ENCODE results near the gene CCNQ. TPM values are rescaled to one million over a fixed set of nuclear protein-coding genes. Genes with fewer than 3 reads are reported as not detected.

Gene CCNQ
- total and polyA plus RNA-seq, 10 of the 15 experiments (the other 5 are each of a cell fraction or from before 2014, with no cell fraction given), result 0.45 to 36.2 (median 18.2) TPM

DNA sequence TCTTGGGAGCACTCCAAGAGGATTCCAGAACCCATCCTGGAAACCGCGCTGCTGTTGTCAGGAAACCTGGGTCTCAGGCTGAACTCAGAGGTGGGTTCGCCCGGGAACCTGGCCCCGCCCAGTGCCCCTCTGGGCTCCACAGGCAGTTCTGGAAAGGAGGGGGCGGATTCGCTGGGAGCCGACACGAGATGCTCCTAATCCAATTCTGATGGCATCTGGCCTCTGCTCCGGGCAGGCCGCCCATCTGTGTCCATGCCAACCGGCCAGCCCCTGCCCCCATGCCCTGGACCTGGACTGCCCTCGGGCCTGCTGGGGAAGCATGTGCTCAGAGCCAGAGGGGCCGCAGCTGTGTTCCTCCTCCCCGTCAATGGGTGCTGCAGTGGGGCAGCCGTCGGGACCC, 60.5 kb downstream of the CCNQ start:
- Histone ChIP-seq H3K36me3 (ENCODE audit: control insufficient read depth in 2 of 2, insufficient read depth in 2 of 2, low read length in 1 of 2) (no peaks in the 10 kb centered on the region), H3K79me2 (ENCODE audit: control insufficient read depth, insufficient read depth, low read length) (no peaks in the 10 kb centered on the region), H3K27me3 (replicated peaks in 1 of 2; ENCODE audit: control insufficient read depth in 2 of 2, insufficient read depth in 2 of 2, low read length in 1 of 2) (no peaks in the 10 kb centered on the region; a peak in 1 of 4 replicates), H3K27ac (ENCODE audit: control insufficient read depth, insufficient read depth) (no peak overlapping the region), H3K9ac (ENCODE audit: control insufficient read depth, insufficient read depth, low read length) (no peak overlapping the region), H4K20me1 (ENCODE audit: control insufficient read depth, insufficient read depth) (no peaks in the 10 kb centered on the region), H3K9me3 (replicated peaks; ENCODE audit: control insufficient read depth, insufficient read depth, low read length) (no peaks in the 10 kb centered on the region), H3K4me1 (ENCODE audit: control insufficient read depth, insufficient read depth, low read length) (no peaks in the 10 kb centered on the region), H3K4me2 (ENCODE audit: control insufficient read depth, insufficient read depth) (no peak overlapping the region), H3K4me3 (no peak overlapping the region), H2AFZ (ENCODE audit: control insufficient read depth, low read depth, low read length) (no peak overlapping the region)
- RAD21 ChIA-PET (ENCODE audit: unreplicated experiment), result interaction anchor here (1.1 to 2.8 kb wide), 3 partner anchors 114 to 129 kb away, joined by 3 to 26 read pairs (median 4); no protein-coding TSS in a partner anchor
- SMC1A ChIA-PET (ENCODE audit: uncharacterized antibody, unreplicated experiment), result interaction anchor here (0.8 kb wide), 1 partner anchor 596 kb away, joined by 3 read pairs; no protein-coding TSS in a partner anchor
- in situ Hi-C loops (cut with MboI), result loop anchor here (10.0 kb wide), 1 partner anchor 116 kb away; no protein-coding TSS in a partner anchor
- CTCF ChIA-PET, result interaction anchor here (0.9 to 2.6 kb wide), 6 partner anchors 10 to 597 kb away, joined by 4 to 25 read pairs (median 10); no protein-coding TSS in a partner anchor
- TF ChIP-seq SREBF1 (IDR thresholded peaks at IDR 0.05; ENCODE audit: low read length), result no peak
- no peak for TF ChIP-seq POLR2AphosphoS5 (IDR thresholded peaks at IDR 0.05; ENCODE audit: low read length)
- TF ChIP-seq SUPT20H (IDR thresholded peaks at IDR 0.05; ENCODE audit: borderline replicate concordance, control insufficient read depth, low read depth, low read length), result no peak
- TF ChIP-seq CEBPB (IDR thresholded peaks at IDR 0.05; ENCODE audit: borderline replicate concordance in 1 of 2, low read depth in 2 of 2, low read length in 2 of 2), result no peak
- TF ChIP-seq HDGF (IDR thresholded peaks at IDR 0.05), result no peak
- TF ChIP-seq RFX5 (IDR thresholded peaks at IDR 0.05; ENCODE audit: low read depth, low read length), result no peak
- TF ChIP-seq EZH2 (IDR thresholded peaks at IDR 0.05; ENCODE audit: borderline replicate concordance, control insufficient read depth, low read depth, low read length), result no peak
- no peak for TF ChIP-seq STAT1 (conservative IDR thresholded peaks at IDR 0.05)
- no peak for TF ChIP-seq CREM (IDR thresholded peaks at IDR 0.05; ENCODE audit: low read depth)
- no peak for TF ChIP-seq MTA2 (IDR thresholded peaks at IDR 0.05; ENCODE audit: low read depth)
- TF ChIP-seq, protein P1, sequence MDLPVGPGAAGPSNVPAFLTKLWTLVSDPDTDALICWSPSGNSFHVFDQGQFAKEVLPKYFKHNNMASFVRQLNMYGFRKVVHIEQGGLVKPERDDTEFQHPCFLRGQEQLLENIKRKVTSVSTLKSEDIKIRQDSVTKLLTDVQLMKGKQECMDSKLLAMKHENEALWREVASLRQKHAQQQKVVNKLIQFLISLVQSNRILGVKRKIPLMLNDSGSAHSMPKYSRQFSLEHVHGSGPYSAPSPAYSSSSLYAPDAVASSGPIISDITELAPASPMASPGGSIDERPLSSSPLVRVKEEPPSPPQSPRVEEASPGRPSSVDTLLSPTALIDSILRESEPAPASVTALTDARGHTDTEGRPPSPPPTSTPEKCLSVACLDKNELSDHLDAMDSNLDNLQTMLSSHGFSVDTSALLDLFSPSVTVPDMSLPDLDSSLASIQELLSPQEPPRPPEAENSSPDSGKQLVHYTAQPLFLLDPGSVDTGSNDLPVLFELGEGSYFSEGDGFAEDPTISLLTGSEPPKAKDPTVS (IDR thresholded peaks at IDR 0.05; ENCODE audit: low read depth, low read length), result no peak
- no peak for TF ChIP-seq SP1 (IDR thresholded peaks at IDR 0.05; ENCODE audit: low read depth, low read length)
- TF ChIP-seq, protein P2, sequence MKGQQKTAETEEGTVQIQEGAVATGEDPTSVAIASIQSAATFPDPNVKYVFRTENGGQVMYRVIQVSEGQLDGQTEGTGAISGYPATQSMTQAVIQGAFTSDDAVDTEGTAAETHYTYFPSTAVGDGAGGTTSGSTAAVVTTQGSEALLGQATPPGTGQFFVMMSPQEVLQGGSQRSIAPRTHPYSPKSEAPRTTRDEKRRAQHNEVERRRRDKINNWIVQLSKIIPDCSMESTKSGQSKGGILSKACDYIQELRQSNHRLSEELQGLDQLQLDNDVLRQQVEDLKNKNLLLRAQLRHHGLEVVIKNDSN (IDR thresholded peaks at IDR 0.05; ENCODE audit: borderline replicate concordance, extremely low read length, insufficient read depth, low read depth, low read length), result no peak
- TF ChIP-seq NFYB (IDR thresholded peaks at IDR 0.05; ENCODE audit: insufficient read depth, low read depth, low read length), result no peak
- TF ChIP-seq, protein P3, sequence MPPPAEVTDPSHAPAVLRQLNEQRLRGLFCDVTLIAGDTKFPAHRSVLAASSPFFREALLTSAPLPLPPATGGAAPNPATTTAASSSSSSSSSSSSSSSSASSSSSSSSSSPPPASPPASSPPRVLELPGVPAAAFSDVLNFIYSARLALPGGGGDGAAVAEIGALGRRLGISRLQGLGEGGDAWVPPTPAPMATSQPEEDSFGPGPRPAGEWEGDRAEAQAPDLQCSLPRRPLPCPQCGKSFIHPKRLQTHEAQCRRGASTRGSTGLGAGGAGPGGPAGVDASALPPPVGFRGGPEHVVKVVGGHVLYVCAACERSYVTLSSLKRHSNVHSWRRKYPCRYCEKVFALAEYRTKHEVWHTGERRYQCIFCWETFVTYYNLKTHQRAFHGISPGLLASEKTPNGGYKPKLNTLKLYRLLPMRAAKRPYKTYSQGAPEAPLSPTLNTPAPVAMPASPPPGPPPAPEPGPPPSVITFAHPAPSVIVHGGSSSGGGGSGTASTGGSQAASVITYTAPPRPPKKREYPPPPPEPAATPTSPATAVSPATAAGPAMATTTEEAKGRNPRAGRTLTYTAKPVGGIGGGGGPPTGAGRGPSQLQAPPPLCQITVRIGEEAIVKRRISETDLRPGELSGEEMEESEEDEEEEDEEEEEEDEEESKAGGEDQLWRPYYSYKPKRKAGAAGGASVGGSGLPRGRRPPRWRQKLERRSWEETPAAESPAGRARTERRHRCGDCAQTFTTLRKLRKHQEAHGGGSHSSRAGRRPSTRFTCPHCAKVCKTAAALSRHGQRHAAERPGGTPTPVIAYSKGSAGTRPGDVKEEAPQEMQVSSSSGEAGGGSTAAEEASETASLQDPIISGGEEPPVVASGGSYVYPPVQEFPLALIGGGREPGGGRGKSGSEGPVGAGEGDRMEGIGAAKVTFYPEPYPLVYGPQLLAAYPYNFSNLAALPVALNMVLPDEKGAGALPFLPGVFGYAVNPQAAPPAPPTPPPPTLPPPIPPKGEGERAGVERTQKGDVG (CRISPR knock-in tag; IDR thresholded peaks at IDR 0.05), result no peak
- TF ChIP-seq, protein P4, sequence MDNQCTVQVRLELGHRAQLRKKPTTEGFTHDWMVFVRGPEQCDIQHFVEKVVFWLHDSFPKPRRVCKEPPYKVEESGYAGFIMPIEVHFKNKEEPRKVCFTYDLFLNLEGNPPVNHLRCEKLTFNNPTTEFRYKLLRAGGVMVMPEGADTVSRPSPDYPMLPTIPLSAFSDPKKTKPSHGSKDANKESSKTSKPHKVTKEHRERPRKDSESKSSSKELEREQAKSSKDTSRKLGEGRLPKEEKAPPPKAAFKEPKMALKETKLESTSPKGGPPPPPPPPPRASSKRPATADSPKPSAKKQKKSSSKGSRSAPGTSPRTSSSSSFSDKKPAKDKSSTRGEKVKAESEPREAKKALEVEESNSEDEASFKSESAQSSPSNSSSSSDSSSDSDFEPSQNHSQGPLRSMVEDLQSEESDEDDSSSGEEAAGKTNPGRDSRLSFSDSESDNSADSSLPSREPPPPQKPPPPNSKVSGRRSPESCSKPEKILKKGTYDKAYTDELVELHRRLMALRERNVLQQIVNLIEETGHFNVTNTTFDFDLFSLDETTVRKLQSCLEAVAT (IDR thresholded peaks at IDR 0.05), result no peak
- no peak for TF ChIP-seq ZNF274 (IDR thresholded peaks at IDR 0.05; ENCODE audit: insufficient read depth, insufficient read length)
- intact Hi-C loops (cut with micrococcal nuclease; ENCODE audit: unreplicated experiment), result no loop called here
- POLR2A ChIA-PET, result no interaction called here
- FAIRE-seq (no peak), DNase-seq (ENCODE audit: low read depth, low spot score) (no peak), ATAC-seq (no peak)
- WGBS (ENCODE audit: insufficient coverage, insufficient replicate concordance, low lambda C conversion rate, missing lambda C conversion rate), result 49% methylated on average over 15 of the region's 17 CpGs
- no TSS peak for BruUV-seq (replicated peaks)

Data from GM12878 (cell line).